Measurements from ENCODE around the gene OR1E2. TPM values are rescaled to one million over a fixed set of nuclear protein-coding genes. Genes with fewer than 3 reads are reported as not detected.

Gene OR1E2, protein sequence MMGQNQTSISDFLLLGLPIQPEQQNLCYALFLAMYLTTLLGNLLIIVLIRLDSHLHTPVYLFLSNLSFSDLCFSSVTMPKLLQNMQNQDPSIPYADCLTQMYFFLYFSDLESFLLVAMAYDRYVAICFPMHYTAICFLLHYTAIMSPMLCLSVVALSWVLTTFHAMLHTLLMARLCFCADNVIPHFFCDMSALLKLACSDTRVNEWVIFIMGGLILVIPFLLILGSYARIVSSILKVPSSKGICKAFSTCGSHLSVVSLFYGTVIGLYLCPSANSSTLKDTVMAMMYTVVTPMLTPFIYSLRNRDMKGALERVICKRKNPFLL
- not detected in 2 replicates for total RNA-seq (2022)
- not detected for Bru-seq, nascent RNA
- percentile 11 among the genes with signal in this experiment for BruChase-seq, experiment 1, labeled RNA remaining after a 2-hour chase
- BruChase-seq, experiment 2, labeled RNA remaining after a 6-hour chase: percentile 25 among the genes with signal in this experiment
- long read RNA-seq: 0 reads

DNA sequence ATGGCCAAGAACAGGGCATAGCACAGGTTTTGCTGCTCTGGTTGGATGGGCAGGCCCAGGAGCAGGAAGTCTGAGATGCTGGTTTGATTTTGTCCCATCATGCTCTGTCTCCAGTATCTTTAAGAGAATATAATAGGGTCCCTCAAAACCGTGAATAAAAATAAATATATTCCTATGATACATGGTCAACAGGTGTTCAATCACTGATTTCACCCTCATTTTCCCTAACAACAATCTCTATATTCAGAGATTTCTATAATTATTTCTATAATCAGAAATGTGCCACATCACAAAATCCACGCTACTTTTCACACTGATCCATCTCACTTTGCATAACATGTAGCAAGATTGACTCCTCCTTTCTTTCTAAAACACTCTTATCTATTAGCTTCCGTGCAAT is at the start of gene OR1E2:
Gene OR1E2 (minus strand): TSS at position 101 of the 400 bp plus-strand sequence. CDS start 0 bp downstream, at position 101.
- H3K9me3 Mint-ChIP-seq (ENCODE audit: unreplicated experiment): peaks cover 12% of the 10 kb centered on the region

DNA sequence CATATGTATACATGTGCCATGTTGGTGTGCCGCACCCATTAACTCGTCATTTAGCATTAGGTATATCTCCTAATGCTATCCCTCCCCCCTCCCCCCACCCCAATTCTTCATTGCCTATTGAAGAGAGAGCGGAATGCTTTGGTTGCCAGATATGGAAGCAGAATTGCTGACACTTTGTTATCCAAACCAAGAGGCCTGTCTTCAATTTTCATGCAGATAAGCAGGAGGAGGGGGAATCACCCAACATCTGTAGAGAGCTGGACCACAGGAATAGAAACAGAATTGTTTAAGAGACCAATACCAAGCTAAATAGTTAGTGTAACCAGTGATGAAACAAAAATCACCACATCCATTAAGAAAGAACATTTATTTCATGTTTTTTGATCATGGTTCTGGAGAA is 49.2 kb upstream of the OR1E2 start:
- Mint-ChIP-seq H3K27me3 (ENCODE audit: insufficient read depth, unreplicated experiment) (no peaks in the 10 kb centered on the region), H3K9me3 (ENCODE audit: unreplicated experiment) (no peaks in the 10 kb centered on the region), H3K27ac (ENCODE audit: unreplicated experiment) (no peak overlapping the region), H3K4me1 (ENCODE audit: low read depth, unreplicated experiment) (peaks cover 16% of the 10 kb centered on the region), H3K4me3 (ENCODE audit: unreplicated experiment) (no peak overlapping the region), H3K36me3 (ENCODE audit: insufficient read depth, unreplicated experiment) (no peaks in the 10 kb centered on the region)
- no peak for DNase-seq
- Histone ChIP-seq H3K4me1 (peaks cover 14% of the 10 kb centered on the region), H3K27me3 (replicated peaks; ENCODE audit: control insufficient read depth, insufficient read depth, low read length) (no peaks in the 10 kb centered on the region), H3K4me3 (ENCODE audit: low read depth, low read length) (no peak overlapping the region), H3K36me3 (ENCODE audit: control insufficient read depth, insufficient read depth, low read length) (no peaks in the 10 kb centered on the region), H3K9me3 (no peaks in the 10 kb centered on the region)
- ChIA-PET CTCF (no interaction called here), POLR2A (no interaction called here)
- TF ChIP-seq, protein P1, sequence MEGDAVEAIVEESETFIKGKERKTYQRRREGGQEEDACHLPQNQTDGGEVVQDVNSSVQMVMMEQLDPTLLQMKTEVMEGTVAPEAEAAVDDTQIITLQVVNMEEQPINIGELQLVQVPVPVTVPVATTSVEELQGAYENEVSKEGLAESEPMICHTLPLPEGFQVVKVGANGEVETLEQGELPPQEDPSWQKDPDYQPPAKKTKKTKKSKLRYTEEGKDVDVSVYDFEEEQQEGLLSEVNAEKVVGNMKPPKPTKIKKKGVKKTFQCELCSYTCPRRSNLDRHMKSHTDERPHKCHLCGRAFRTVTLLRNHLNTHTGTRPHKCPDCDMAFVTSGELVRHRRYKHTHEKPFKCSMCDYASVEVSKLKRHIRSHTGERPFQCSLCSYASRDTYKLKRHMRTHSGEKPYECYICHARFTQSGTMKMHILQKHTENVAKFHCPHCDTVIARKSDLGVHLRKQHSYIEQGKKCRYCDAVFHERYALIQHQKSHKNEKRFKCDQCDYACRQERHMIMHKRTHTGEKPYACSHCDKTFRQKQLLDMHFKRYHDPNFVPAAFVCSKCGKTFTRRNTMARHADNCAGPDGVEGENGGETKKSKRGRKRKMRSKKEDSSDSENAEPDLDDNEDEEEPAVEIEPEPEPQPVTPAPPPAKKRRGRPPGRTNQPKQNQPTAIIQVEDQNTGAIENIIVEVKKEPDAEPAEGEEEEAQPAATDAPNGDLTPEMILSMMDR (IDR thresholded peaks at IDR 0.05; ENCODE audit: insufficient read depth in 1 of 2, low read depth in 1 of 2, low read length in 1 of 2, severe bottlenecking in 1 of 2, unreplicated experiment in 1 of 2): no peak
- BruUV-seq (replicated peaks): no TSS peak
- intact Hi-C loops (cut with micrococcal nuclease; ENCODE audit: unreplicated experiment): no loop called here

More for the DNA sequence above, at the start of gene OR1E2:
- ChIA-PET CTCF (no interaction called here), POLR2A (no interaction called here)
- H3K27ac Mint-ChIP-seq (ENCODE audit: unreplicated experiment): no peak within 1 kb of the TSS
- no peaks in the 10 kb centered on the region for H3K36me3 Mint-ChIP-seq (ENCODE audit: insufficient read depth, unreplicated experiment)
- Histone ChIP-seq H3K27me3 (replicated peaks; ENCODE audit: control insufficient read depth, insufficient read depth, low read length) (no peaks in the 10 kb centered on the region), H3K4me1 (no peaks in the 10 kb centered on the region), H3K4me3 (ENCODE audit: low read depth, low read length) (no peak within 1 kb of the TSS), H3K9me3 (no peaks in the 10 kb centered on the region; the same call in 1 of the 2 replicates), H3K36me3 (ENCODE audit: control insufficient read depth, insufficient read depth, low read length) (no peaks in the 10 kb centered on the region)
- TF ChIP-seq, protein P1 (IDR thresholded peaks at IDR 0.05; ENCODE audit: insufficient read depth in 1 of 2, low read depth in 1 of 2, low read length in 1 of 2, severe bottlenecking in 1 of 2, unreplicated experiment in 1 of 2): no peak
- peaks cover 16% of the 10 kb centered on the region for H3K27me3 Mint-ChIP-seq (ENCODE audit: insufficient read depth, unreplicated experiment)
- no peaks in the 10 kb centered on the region for H3K4me1 Mint-ChIP-seq (ENCODE audit: low read depth, unreplicated experiment)
- intact Hi-C loops (cut with micrococcal nuclease; ENCODE audit: unreplicated experiment): no loop called here
- DNase-seq: no peak
- H3K4me3 Mint-ChIP-seq (ENCODE audit: unreplicated experiment): no peak within 1 kb of the TSS
- no TSS peak for BruUV-seq (replicated peaks)

DNA sequence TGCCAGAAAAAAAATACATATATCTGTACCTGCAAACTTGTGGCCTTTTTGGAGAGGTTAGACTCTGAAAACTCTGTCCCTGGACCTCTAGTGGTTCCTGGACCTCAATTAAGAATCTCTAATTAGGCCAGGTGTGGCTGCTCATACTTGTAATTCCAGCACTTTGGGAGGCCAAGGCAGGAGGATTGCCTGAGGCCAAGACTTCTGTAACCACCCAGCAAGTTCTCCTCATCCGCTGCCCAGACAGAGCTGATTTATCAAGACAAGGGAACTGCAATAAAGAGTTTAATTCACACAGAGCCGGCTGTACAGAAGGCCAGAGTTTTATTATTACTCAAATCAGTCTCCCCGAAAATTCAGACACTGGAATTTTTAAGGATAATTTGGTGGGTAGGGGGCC is 46.3 kb upstream of the OR1E2 start:
- H3K27ac Mint-ChIP-seq (ENCODE audit: unreplicated experiment): no peak overlapping the region
- H3K36me3 ChIP-seq (ENCODE audit: control insufficient read depth, insufficient read depth, low read length): no peaks in the 10 kb centered on the region
- intact Hi-C loops (cut with micrococcal nuclease; ENCODE audit: unreplicated experiment): loop anchor here (10.0 kb wide), 1 partner anchor 55 kb away; no protein-coding TSS in a partner anchor
- H3K4me1 ChIP-seq: peaks cover 25% of the 10 kb centered on the region
- no peaks in the 10 kb centered on the region for H3K27me3 ChIP-seq (replicated peaks; ENCODE audit: control insufficient read depth, insufficient read depth, low read length)
- H3K9me3 ChIP-seq: no peaks in the 10 kb centered on the region
- ChIA-PET POLR2A (no interaction called here), CTCF (interaction anchor here (0.6 kb wide), 1 partner anchor 357 kb away, joined by 5 read pairs; no protein-coding TSS in a partner anchor)
- BruUV-seq (replicated peaks): no TSS peak
- H3K9me3 Mint-ChIP-seq (ENCODE audit: unreplicated experiment): no peaks in the 10 kb centered on the region
- no peak overlapping the region for H3K4me3 ChIP-seq (ENCODE audit: low read depth, low read length)
- H3K36me3 Mint-ChIP-seq (ENCODE audit: insufficient read depth, unreplicated experiment): no peaks in the 10 kb centered on the region
- H3K4me3 Mint-ChIP-seq (ENCODE audit: unreplicated experiment): no peak overlapping the region
- TF ChIP-seq, protein P1 (IDR thresholded peaks at IDR 0.05; ENCODE audit: insufficient read depth in 1 of 2, low read depth in 1 of 2, low read length in 1 of 2, severe bottlenecking in 1 of 2, unreplicated experiment in 1 of 2): no peak
- DNase-seq: no peak
- H3K4me1 Mint-ChIP-seq (ENCODE audit: low read depth, unreplicated experiment): peaks cover 21% of the 10 kb centered on the region
- no peaks in the 10 kb centered on the region for H3K27me3 Mint-ChIP-seq (ENCODE audit: insufficient read depth, unreplicated experiment)
